ENCODE measurements around the gene PDIA5.

DNA sequence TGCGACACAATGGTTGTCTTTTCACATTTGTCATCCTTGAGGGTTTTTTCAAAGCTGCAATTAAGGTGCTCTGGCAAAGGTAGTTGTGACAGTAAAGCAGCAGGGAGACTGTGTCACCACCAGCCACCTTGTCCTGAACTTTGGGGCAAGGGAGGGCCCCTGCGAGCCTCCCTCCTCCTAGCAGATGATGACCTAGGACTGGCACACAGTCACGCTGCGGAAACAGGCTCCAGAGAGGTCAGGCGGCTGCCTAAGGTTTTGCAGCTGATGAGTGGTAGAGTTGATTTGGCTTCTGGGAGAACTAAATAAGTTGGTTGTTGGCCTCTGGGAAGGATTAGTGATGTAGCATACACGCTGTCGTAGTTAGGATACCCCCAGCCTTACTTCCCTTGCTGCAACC lies 62.7 kb downstream of the PDIA5 start:
- TF ChIP-seq CTCF (IDR thresholded peaks at IDR 0.05) (no peak), POLR2A (IDR thresholded peaks at IDR 0.05) (no peak)

Measured in heart left ventricle (tissue), 13 donors.